Endodermal cell (in vitro differentiated cells): ENCODE results near the gene PNPLA2. TPM values are rescaled to one million over a fixed set of nuclear protein-coding genes. Genes with fewer than 3 reads are reported as not detected.

Experiments
- DNase-seq: peaks from one replicate; pipeline ENCODE4 v3.0.0-alpha.2; 2017
- H3K27ac ChIP-seq: 2 replicates; pipeline ENCODE4 v1.5.1; 2013; ENCODE audit warnings: mild to moderate bottlenecking, low read depth, low read length, moderate library complexity
- H3K27me3 ChIP-seq: 2 replicates; pipeline ENCODE4 v1.6.1; 2013; ENCODE audit warnings: mild to moderate bottlenecking, low read length, moderate library complexity; ENCODE audit not compliant: insufficient read depth, control insufficient read depth, poor library complexity, severe bottlenecking
- H3K36me3 ChIP-seq: 2 replicates; pipeline ENCODE4 v1.7.0; 2013; ENCODE audit warnings: mild to moderate bottlenecking, low read length, moderate library complexity; ENCODE audit not compliant: control insufficient read depth, insufficient read depth
- H3K4me1 ChIP-seq: one replicate; pipeline ENCODE4 v1.7.0; 2013; ENCODE audit warnings: low read length; ENCODE audit not compliant: control insufficient read depth, insufficient read depth
- H3K4me3 ChIP-seq: 2 replicates; pipeline ENCODE4 v1.5.1; 2013; ENCODE audit warnings: mild to moderate bottlenecking, low read length, moderate library complexity
- H3K9ac ChIP-seq: 2 replicates; pipeline ENCODE4 v1.6.1; 2013; ENCODE audit warnings: mild to moderate bottlenecking, low read length, moderate library complexity; ENCODE audit not compliant: poor library complexity, severe bottlenecking; ENCODE audit errors: extremely low read depth
- H3K9me3 ChIP-seq: 2 replicates; pipeline ENCODE4 v1.6.1; 2013; ENCODE audit warnings: mild to moderate bottlenecking, low read length, moderate library complexity; ENCODE audit not compliant: control insufficient read depth
- H3K27ac Mint-ChIP-seq: 2 replicates; pipeline ENCODE4 v1.8.0; 2020; ENCODE audit warnings: mixed read lengths
- H3K27me3 Mint-ChIP-seq: 2 replicates; pipeline ENCODE4 v1.8.0; 2021; ENCODE audit warnings: mild to moderate bottlenecking, mixed read lengths; ENCODE audit not compliant: insufficient read depth
- H3K36me3 Mint-ChIP-seq: 2 replicates; pipeline ENCODE4 v1.8.0; 2020; ENCODE audit warnings: low read depth, mixed read lengths
- H3K4me1 Mint-ChIP-seq: 2 replicates; pipeline ENCODE4 v1.8.0; 2020; ENCODE audit warnings: mixed read lengths
- H3K4me3 Mint-ChIP-seq: 2 replicates; pipeline ENCODE4 v1.8.0; 2020; ENCODE audit warnings: mild to moderate bottlenecking, moderate library complexity, mixed read lengths
- H3K9me3 Mint-ChIP-seq: 2 replicates; pipeline ENCODE4 v1.8.0; 2020; ENCODE audit warnings: mild to moderate bottlenecking, mixed read lengths
- WGBS, 2 experiments: methylation state at CpG; one replicate each; pipeline versions ENCODE4 v1.1.5 to v1.1.7; 2013; ENCODE audit warnings: missing lambda C conversion rate in 2 of 2, mixed read lengths in 1 of 2; ENCODE audit not compliant: insufficient coverage in 1 of 2, insufficient read length in 1 of 2; 5-methylcytosine and 5-hydroxymethylcytosine counted together
- total RNA-seq, 2 donors: library from RNA; stranded (reverse); fragmentation: NEBNext Ultra II Directional in 1 of 2; extraction: Animal tissue kit (Norgen Biotek cat#: 25700) in 1 of 2; gene quantifications; 2 replicates in 1 of 2; 3 replicates in 1 of 2; pipeline ENCODE4 v1.2.1, GENCODE V29; 2021
- TF ChIP-seq, protein P1 (sequence below): fragments of 200-600 bp; sonication (generic); conservative IDR thresholded peaks from 2 replicates; pipeline ENCODE4 v1.5.0; 2021; ENCODE audit warnings: antibody characterized with exemption, mild to moderate bottlenecking

The PNPLA2 gene
- total RNA-seq, 2 donors from 2014 or later = 77.0 to 77.6 TPM

- Mint-ChIP-seq H3K4me3 (no peak overlapping the region), H3K27me3 (peaks cover 8% of the 10 kb centered on the region)
- peaks cover 7% of the 10 kb centered on the region for H3K4me1 ChIP-seq
Measured at GRCh38 chr11:836700-837099, 18.0 kb downstream of the PNPLA2 start.

DNA sequence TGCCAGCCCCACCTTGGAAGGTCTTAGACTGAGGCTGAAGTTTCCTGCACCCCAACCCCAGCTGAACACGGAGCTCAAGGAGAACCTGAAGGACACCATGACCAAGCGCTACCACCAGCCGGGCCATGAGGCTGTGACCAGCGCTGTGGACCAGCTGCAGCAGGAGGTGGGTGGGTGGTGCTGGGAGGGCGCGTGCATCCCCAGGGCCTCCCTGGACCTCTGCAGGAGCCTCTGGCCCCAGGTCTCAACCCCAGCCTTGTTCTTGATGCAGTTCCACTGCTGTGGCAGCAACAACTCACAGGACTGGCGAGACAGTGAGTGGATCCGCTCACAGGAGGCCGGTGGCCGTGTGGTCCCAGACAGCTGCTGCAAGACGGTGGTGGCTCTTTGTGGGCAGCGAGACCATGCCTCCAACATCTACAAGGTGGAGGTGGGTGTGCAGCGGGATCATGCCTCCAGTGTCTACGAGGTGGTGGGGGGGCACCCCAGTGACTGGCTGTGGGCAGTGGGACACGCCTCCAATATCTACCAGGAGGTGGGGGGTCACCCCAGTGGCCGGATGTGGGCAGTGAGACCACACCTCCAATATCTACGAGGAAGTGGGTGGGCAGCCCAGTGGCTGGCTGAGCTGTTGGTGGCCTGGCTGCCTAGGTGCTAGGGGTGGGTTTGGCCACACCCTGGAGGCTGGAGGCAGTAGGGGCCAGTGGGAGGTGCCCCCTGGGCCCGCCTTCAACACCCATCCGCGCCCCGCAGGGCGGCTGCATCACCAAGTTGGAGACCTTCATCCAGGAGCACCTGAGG, 18.7 kb downstream of the PNPLA2 start:
- Histone ChIP-seq H3K9ac (no peak overlapping the region), H3K27ac (no peak overlapping the region), H3K4me3 (no peak overlapping the region), H3K9me3 (no peaks in the 10 kb centered on the region), H3K4me1 (peaks cover 2% of the 10 kb centered on the region), H3K27me3 (no peaks in the 10 kb centered on the region), H3K36me3 (peaks cover 49% of the 10 kb centered on the region)
- Mint-ChIP-seq H3K27me3 (peaks cover under 1% of the 10 kb centered on the region), H3K27ac (no peak overlapping the region), H3K36me3 (peaks cover 32% of the 10 kb centered on the region), H3K9me3 (no peaks in the 10 kb centered on the region), H3K4me3 (no peak overlapping the region), H3K4me1 (peaks cover 10% of the 10 kb centered on the region)
- TF ChIP-seq, protein P1, sequence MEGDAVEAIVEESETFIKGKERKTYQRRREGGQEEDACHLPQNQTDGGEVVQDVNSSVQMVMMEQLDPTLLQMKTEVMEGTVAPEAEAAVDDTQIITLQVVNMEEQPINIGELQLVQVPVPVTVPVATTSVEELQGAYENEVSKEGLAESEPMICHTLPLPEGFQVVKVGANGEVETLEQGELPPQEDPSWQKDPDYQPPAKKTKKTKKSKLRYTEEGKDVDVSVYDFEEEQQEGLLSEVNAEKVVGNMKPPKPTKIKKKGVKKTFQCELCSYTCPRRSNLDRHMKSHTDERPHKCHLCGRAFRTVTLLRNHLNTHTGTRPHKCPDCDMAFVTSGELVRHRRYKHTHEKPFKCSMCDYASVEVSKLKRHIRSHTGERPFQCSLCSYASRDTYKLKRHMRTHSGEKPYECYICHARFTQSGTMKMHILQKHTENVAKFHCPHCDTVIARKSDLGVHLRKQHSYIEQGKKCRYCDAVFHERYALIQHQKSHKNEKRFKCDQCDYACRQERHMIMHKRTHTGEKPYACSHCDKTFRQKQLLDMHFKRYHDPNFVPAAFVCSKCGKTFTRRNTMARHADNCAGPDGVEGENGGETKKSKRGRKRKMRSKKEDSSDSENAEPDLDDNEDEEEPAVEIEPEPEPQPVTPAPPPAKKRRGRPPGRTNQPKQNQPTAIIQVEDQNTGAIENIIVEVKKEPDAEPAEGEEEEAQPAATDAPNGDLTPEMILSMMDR = no peak
- no peak for DNase-seq
- 95 to 98% methylated on average over 15 to 22 of the region's 22 CpGs for WGBS, 2 experiments

More at GRCh38 chr11:836700-837099, 18.0 kb downstream of the PNPLA2 start:
- no peaks in the 10 kb centered on the region for H3K9me3 Mint-ChIP-seq
- peaks cover 49% of the 10 kb centered on the region for H3K36me3 ChIP-seq
- WGBS, 2 experiments = 94% methylated on average over 9 of the region's 9 CpGs; no CpG with 5 or more reads in 1 of the 2 experiments
- H3K27ac Mint-ChIP-seq = no peak overlapping the region
- no peak overlapping the region for H3K27ac ChIP-seq
- H3K36me3 Mint-ChIP-seq = peaks cover 32% of the 10 kb centered on the region
- H3K9me3 ChIP-seq = no peaks in the 10 kb centered on the region
- TF ChIP-seq, protein P1 = no peak
- no peak overlapping the region for H3K9ac ChIP-seq
- H3K4me3 ChIP-seq = no peak overlapping the region
- H3K27me3 ChIP-seq = peaks cover 5% of the 10 kb centered on the region
- DNase-seq = no peak
- H3K4me1 Mint-ChIP-seq = peaks cover 16% of the 10 kb centered on the region

DNA sequence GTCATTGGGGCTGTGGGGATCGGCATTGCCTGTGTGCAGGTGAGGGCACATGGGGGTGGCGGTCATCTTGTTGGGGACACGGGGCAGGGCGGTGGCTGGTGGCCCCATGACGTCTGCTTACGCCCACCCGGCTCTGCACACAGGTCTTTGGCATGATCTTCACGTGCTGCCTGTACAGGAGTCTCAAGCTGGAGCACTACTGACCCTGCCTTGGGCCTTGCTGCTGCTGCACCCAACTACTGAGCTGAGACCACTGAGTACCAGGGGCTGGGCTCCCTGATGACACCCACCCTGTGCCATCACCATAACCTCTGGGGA, 19.2 kb downstream of the PNPLA2 start:
- H3K9ac ChIP-seq = no peak overlapping the region
- Mint-ChIP-seq H3K36me3 (peaks cover 32% of the 10 kb centered on the region), H3K27ac (no peak overlapping the region), H3K27me3 (no peaks in the 10 kb centered on the region), H3K4me1 (peaks cover 10% of the 10 kb centered on the region), H3K9me3 (no peaks in the 10 kb centered on the region), H3K4me3 (no peak overlapping the region)
- TF ChIP-seq, protein P1 = no peak
- no peaks in the 10 kb centered on the region for H3K27me3 ChIP-seq
- no peak overlapping the region for H3K27ac ChIP-seq
- H3K36me3 ChIP-seq = peaks cover 49% of the 10 kb centered on the region
- no peak overlapping the region for H3K4me3 ChIP-seq
- WGBS, 2 experiments = 81 to 88% methylated on average over 4 to 8 of the region's 8 CpGs
- no peaks in the 10 kb centered on the region for H3K9me3 ChIP-seq
- DNase-seq = no peak
- peaks cover 2% of the 10 kb centered on the region for H3K4me1 ChIP-seq
